ENCODE measurements around the gene BACE2.

Gene BACE2

DNA sequence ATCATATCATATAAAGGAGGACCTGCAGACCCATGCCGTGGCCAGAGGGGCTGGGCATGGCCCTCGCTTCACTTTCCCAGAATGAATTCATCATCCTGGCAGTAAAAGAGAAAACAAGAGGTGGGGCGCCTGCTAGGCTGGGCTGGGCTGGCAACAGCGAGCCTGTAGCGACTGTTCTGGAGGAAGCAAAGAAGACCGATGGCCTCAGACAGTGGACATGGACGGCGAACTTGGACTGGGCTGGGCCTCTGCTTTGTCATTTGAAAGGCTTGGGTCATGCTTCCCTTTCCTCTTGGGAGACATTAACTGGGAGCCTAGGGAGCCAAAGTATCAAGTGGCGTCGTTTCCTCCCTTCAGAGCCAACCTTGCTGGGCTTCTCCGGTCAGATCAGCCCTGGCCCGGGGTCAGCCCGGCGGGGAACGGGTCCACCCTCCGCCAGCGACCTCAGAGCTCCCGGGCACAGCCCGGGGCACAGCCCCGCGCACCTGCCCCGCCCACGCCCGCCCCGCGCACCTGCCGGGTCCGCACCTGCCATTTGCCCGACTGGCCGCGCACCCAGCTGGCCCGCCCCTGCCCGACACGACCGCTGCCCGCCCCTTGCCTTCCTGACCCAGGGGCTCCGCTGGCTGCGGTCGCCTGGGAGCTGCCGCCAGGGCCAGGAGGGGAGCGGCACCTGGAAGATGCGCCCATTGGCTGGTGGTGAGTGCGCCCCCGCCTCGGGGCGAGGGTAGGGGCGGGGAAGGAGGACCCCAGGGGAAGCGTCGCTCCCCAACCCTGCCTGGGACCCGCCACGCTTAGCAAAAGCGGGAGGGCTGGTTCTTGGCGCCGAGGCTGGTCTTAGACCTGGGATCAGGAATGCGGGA lies 148.5 kb downstream of the BACE2 start, which contains the start of gene FAM3B:
Gene FAM3B, plus strand, starts transcription at position 602 of the 863 bp plus-strand sequence. Its CDS starts 79 bp downstream, at position 681.
- in situ Hi-C loops (cut with MboI; ENCODE audit: low sequenced_read_pairs): no loop called here

DNA sequence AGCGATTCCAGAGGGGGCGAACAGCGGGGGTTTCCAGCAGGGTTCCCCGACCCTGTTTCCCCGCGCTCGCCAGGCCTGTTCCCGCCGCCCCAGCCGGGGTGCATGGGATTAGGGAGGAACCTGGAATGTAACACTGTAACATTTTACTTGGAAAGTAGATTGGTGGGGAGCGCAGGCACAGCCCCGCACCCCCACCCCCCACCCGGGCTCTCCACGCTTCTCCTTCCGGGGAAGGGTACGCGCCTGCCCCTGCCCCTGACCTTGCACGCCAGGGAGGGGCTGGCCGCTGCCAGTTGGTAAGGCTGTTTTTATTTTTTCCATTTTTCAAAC lies 149.1 kb downstream of the BACE2 start:
- in situ Hi-C loops (cut with MboI; ENCODE audit: low sequenced_read_pairs): no loop called here

DNA sequence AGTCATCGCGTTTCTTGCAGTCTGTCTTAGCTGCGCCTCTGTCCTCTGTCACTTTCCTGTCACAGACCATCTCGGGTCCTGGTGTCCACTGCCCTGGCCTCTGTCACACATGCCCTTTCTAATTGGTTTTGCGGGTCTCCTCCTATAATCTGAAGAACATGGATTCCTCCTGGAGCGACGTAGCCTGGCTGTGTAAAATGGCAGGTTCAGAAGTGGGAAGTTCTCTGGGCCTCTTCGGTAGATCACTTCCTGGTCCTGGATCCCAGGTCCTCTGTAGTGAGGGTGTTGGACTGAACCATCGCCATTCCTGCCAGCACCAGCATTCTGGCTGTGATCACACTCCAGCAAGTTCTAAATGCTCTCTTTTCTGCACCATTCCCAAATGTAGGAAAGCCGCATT lies 149.5 kb downstream of the BACE2 start:
- in situ Hi-C loops (cut with MboI; ENCODE audit: low sequenced_read_pairs): no loop called here

DNA sequence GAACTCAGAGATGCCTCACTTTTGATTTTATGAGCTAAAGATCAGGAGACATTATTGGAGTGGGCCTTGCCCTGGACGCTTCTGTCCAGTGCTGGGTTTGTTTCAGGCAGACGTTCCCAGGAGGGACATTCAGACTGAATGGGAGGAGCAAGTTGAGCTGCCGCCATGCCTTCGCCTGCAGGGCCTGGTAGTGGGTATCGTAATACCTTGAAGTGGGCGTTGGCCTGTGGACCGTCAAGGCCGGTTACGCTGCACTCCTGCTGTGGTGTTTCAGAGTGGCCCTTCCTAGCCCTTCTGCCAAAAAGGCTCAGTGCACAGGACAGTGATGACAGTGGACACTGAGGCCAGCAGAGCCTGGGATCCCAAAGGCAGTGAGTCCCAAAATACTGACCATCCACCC lies 150.3 kb downstream of the BACE2 start:
- in situ Hi-C loops (cut with MboI; ENCODE audit: low sequenced_read_pairs): no loop called here

DNA sequence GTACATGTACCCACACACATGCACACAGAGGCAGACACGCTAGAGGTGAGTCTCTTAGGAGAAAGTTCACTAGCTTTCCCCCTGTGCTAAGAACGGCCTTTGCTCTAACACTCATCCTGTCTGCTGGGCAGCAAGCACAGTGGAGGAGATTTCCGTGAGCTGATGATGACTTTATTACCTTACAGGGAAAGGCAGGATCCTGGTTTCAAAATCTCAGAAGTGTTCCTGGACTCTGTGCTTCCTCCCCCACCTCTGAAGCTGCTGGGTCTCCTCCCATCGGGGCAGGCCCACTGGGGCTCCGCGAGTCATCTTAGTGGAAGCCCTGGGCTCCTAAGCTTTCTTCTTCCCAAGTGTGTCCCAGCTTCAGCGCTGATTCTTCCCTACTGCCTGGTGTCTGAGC lies 151.3 kb downstream of the BACE2 start:
- in situ Hi-C loops (cut with MboI; ENCODE audit: low sequenced_read_pairs): no loop called here

DNA sequence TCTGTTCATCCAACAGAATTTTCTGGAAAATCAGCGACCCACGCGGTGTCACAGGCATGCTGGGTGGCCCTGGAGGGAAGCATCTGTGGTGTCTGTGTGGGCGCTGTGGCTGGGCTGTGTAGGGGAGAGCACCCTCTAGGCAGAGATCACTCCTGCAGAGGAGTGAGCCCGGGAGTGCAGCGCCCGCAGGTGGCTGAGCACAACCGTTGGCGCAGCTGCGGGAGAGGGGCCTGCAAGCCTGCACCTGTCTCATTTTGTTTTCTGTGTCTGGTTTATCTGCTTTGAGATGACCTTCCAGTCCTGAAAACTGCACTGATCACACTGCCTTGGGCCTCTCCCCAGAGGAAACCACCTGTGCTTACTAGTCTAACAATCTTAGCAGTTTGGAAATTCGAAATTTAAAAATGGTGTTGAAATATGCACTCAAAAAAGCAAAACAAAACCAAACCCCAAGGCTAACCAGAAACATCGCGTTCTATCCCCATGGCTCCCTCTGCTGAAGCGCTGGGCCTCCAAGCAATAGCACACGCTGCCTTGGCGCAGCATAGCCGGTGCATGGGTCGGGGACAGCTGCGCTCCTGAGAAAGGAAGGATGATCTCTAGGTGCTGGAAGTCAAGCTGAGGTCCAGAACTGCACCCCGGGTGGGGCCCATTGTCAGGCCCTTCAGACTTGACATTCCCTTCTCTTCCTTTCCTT lies 153.4 kb downstream of the BACE2 start:
- in situ Hi-C loops (cut with MboI; ENCODE audit: low sequenced_read_pairs): no loop called here

DNA sequence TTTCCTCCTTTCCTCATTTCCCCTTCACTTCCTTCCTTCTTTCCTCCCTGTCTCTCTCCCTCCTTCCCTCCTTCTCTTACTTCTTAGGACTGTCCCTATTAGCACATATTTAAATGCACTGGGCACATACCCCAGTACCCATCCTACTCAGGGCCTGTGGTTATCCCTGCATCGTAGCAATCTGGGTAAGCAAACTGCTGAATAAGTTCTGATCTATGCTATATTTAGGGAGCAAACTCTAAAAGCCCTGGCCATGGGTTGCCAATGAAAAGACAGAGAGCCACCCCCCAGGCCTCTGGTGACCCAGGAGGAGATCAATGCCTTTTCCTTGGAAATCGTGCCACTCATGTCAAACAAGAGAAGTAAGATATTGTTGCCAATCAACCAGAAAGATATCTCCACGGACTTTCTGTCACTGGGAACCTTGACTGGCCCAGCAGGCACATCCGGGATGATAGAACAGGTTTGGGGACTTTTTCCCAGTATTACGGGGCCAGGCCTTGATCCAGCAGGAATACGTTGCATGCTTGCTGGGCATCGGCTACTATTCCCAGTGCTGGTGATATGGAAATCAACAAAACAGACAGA lies 154.0 kb downstream of the BACE2 start:
- in situ Hi-C loops (cut with MboI; ENCODE audit: low sequenced_read_pairs): no loop called here

DNA sequence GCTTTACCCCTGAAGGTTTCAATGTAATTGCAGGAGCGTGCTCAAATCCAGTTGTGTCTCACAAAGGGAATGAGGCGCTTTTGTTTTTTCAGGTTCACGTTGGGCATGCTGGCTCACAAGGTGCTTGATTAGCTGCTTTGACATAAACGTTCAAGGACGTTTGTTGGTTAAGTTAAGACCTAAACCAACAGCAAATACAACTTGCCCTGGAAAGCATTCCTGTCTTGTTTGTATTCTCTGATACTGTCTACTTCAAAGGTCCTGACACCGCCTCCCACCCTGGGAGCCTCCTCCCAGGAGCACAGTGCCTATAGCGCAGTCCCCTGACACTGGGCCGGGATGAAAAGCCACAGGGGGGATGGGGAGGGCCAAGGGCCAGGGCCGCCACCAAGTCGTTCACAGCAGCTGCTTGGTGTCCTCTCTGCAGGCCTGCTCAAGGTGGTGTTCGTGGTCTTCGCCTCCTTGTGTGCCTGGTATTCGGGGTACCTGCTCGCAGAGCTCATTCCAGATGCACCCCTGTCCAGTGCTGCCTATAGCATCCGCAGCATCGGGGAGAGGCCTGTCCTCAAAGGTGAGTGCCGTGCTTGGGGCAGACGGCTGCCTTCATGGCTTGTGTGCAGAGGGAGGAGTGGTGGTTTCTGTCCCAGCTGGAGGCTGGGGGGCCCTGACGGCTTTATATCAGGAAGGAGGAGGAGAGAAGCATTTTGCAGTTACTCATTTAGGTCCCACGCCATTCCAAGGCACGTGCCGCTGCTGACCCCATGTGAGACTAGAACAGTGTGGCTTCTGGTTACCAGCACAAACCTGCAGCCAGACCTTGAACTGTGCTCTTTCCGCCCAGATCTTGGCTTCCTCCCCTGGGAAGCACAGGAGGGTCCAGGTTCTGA lies 154.8 kb downstream of the BACE2 start:
- in situ Hi-C loops (cut with MboI; ENCODE audit: low sequenced_read_pairs): no loop called here

DNA sequence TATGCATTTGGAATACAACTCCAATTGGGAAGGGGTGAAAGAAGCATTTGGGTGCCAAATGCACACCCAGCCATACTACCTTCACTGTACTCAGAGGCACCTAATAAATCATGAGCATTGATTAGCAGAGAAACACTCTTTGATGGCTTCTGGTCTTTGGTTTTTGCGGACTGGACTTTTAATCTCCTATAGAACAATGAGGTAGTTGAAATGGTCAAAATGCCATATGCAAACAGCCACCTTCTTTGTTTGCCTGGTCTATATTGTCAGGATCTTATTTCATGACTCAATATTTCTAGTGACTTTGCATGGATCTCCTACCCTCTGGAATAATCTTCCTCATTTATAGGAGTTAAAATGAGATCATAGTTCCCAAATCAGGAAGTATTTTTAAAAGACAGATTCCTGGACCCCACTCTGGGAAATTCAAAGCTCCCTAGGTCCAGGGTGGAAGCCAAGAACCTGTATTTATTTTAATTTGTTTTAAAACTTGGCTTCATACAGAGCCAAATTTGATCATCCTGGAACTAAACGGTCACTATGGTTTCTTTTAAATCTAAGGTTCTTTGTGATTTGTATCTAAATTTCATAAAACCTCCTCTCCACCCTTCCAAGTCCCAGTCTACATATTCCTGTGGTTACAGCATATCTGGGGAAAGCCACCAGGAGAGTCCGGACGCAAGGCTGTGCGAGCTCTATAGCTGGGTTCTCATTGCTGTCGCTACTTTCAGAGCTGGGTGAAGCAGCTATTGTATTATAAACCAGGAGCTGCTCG lies 157.4 kb downstream of the BACE2 start:
- in situ Hi-C loops (cut with MboI; ENCODE audit: low sequenced_read_pairs): no loop called here

DNA sequence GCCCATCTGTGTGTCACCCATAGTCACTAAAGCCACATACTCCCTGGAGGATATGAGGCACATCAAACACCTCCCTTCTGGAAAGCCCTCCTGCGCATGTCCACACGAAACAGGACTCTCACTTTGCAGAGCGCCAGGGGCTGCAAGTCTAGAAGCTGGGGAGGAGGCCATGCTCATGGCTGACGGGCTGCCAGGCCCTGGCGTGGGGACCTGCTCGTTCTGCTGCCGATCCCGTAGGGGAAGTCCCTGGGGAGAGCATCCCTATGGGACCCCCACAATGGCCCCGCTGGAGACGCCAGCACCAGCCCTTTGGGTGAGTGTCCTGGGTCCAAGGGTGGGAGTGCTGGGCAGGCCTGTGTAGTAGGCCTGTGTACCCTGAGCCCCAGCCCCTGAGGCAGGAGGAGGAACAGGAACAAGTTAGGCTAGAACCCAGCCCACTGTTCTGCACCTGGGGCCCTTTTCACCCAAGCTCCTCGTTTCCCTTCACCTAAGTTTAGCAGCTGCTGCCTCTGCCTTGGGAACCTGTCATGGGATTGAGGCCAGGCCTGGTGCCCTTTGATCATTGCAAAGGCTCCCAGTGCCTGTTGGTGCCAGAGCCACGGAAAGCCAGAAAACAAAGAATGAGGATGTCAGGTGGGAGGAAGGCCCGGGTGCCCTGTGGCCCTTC lies 158.6 kb downstream of the BACE2 start:
- in situ Hi-C loops (cut with MboI; ENCODE audit: low sequenced_read_pairs): no loop called here

DNA sequence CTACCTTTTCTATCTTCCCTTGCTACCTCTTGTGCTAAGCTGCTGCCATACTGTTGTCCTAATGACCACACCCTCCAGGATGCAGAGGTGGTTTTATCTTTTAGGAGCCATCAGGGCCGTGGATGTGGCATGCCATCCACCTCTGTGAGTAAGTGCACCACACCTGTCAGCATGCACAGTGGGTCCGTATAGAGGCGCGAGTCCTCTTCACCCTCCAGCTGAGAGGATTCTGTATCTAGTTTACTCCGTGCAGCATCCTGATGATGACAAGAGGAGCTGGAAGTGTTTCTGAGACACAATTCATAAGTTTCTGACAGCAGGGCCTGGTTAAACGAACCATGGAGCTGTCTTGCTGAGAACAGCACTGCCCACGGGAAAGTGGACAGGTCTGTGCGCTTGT lies 159.8 kb downstream of the BACE2 start:
- in situ Hi-C loops (cut with MboI; ENCODE audit: low sequenced_read_pairs): no loop called here

DNA sequence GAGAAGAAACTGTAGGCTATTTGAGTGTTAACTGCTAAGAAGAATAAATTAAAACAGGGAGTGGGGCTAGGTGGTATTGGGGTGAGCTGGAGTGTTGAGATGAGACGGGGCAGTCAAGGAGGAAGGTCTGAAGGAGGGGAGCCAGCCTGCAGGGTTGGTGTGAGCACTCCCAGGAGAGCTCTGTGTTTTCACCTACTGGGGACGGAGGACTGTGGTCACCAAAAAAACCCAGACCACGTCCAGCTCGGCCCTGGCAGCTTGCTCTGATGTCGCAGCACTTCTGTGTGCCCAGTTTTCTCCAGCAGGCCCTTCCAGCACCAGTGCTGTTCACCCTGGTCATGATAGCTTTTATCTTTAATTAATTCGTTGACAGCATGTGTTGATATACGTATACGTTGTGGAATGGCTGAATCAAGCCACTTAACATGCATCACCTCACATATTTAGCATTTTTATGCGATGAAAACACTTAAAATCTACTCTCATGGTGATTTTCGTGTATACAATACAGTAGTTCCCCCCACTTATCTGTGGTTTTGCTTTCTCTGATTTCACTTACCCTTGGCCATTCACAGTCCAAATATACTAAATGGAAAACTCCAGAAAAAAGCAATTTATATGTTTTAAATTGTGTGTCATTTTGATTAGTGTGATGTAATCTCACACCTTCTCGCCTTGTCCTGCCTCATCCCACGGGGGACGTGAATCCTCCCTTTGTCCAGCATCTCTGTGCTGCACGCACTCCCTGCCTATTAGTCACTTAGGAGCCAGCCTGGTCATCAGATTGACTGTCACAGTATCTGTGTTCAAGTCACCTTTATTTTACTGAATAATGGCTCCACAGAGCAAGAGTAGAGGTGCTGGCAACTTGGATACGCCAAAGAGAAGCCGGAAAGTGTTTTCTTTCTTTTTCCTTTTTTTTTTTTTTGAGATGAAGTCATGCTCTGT lies 161.0 kb downstream of the BACE2 start:
- in situ Hi-C loops (cut with MboI; ENCODE audit: low sequenced_read_pairs): no loop called here
